HPDE6-E6E7 (cell line): Measurements from ENCODE around the gene CDC45.
"Not testable (repeated sequence)": the region's sequence is repeated elsewhere in the genome, so short reads cannot be mapped to it uniquely, and the experiment has no call there.

Experiments
- DNase-seq: peaks from one replicate; pipeline ENCODE4 v3.0.0; 2011; ENCODE audit warnings: missing footprints; ENCODE audit errors: extremely low spot score

CDC45 gene

GRCh38 chr22:19530751-19531150, 51.0 kb downstream of the CDC45 start:
- no peak for DNase-seq

- DNase-seq = not testable (repeated sequence)
Observed at GRCh38 chr22:19531327-19531726, 51.6 kb downstream of the CDC45 start.

- no peak for DNase-seq
Observed at GRCh38 chr22:19533049-19533626, 53.4 kb downstream of the CDC45 start.

GRCh38 chr22:19533857-19534256, 54.1 kb downstream of the CDC45 start:
- no peak for DNase-seq

- no peak for DNase-seq
Observed at GRCh38 chr22:19535001-19535400, 55.3 kb downstream of the CDC45 start.

GRCh38 chr22:19536564-19536963, 56.8 kb downstream of the CDC45 start:
- DNase-seq = no peak

- no peak for DNase-seq
Observed at GRCh38 chr22:19537941-19538488, 58.3 kb downstream of the CDC45 start.

- no peak for DNase-seq
Observed at GRCh38 chr22:19540394-19540793, 60.7 kb downstream of the CDC45 start.

- no peak for DNase-seq
Observed at GRCh38 chr22:19543970-19544708, 64.4 kb downstream of the CDC45 start.

- DNase-seq = no peak
Observed at GRCh38 chr22:19545935-19546207, 66.2 kb downstream of the CDC45 start.

- DNase-seq = no peak
Observed at GRCh38 chr22:19546680-19547079, 67.0 kb downstream of the CDC45 start.

- DNase-seq = no peak
Observed at GRCh38 chr22:19547620-19548019, 67.9 kb downstream of the CDC45 start.

- not testable (repeated sequence) for DNase-seq
Observed at GRCh38 chr22:19548427-19548826, 68.7 kb downstream of the CDC45 start.

GRCh38 chr22:19548964-19549363, 69.2 kb downstream of the CDC45 start:
- no peak for DNase-seq

GRCh38 chr22:19549428-19549827, 69.7 kb downstream of the CDC45 start:
- DNase-seq = no peak

GRCh38 chr22:19550382-19550781, 70.7 kb downstream of the CDC45 start:
- DNase-seq = no peak

GRCh38 chr22:19553201-19553600, 73.5 kb downstream of the CDC45 start:
- DNase-seq = no peak

GRCh38 chr22:19554834-19555404, 75.2 kb downstream of the CDC45 start:
- DNase-seq = no peak

GRCh38 chr22:19555651-19556050, 75.9 kb downstream of the CDC45 start:
- no peak for DNase-seq

GRCh38 chr22:19556963-19557545, 77.3 kb downstream of the CDC45 start:
- DNase-seq = no peak

GRCh38 chr22:19559324-19559811, 79.6 kb downstream of the CDC45 start:
- DNase-seq = no peak

- no peak for DNase-seq
Observed at GRCh38 chr22:19559956-19560355, 80.2 kb downstream of the CDC45 start.
